H9 (cell line): ENCODE data around the gene VIPR2. TPM values are rescaled to one million over a fixed set of nuclear protein-coding genes. Genes with fewer than 3 reads are reported as not detected.

Source experiments
- DNase-seq: peaks from one replicate; pipeline ENCODE4 v3.0.0-alpha.2; 2017
- H2AFZ ChIP-seq: one replicate; pipeline ENCODE4 v1.6.1; 2013; ENCODE audit warnings: mild to moderate bottlenecking, low read length, control low read depth, moderate library complexity
- H2AK5ac ChIP-seq: 2 replicates; pipeline ENCODE4 v1.6.1; 2013; ENCODE audit warnings: low read length, control low read depth, mixed read lengths; ENCODE audit not compliant: insufficient read length
- H2BK120ac ChIP-seq: one replicate; pipeline ENCODE4 v1.6.1; 2013; ENCODE audit warnings: low read depth, mild to moderate bottlenecking, low read length, control low read depth, inconsistent platforms; ENCODE audit not compliant: poor library complexity, severe bottlenecking
- H2BK12ac ChIP-seq: 2 replicates; pipeline ENCODE4 v1.6.1; 2013; ENCODE audit warnings: low read length, control low read depth, mixed read lengths, low read depth; ENCODE audit not compliant: insufficient read length
- H2BK15ac ChIP-seq: 2 replicates; pipeline ENCODE4 v1.6.1; 2013; ENCODE audit warnings: low read depth, low read length, control low read depth
- H2BK20ac ChIP-seq: one replicate; pipeline ENCODE4 v1.6.1; 2013; ENCODE audit warnings: low read depth, mild to moderate bottlenecking, low read length, control low read depth, inconsistent platforms; ENCODE audit not compliant: poor library complexity, severe bottlenecking
- H2BK5ac ChIP-seq: 2 replicates; pipeline ENCODE4 v1.6.1; 2013; ENCODE audit warnings: low read length, control low read depth, mixed read lengths; ENCODE audit not compliant: insufficient read length
- H3K14ac ChIP-seq: 2 replicates; pipeline ENCODE4 v1.6.1; 2013; ENCODE audit warnings: low read length, control low read depth; ENCODE audit not compliant: insufficient read depth
- H3K18ac ChIP-seq: 2 replicates; pipeline ENCODE4 v1.6.1; 2013; ENCODE audit warnings: low read depth, mild to moderate bottlenecking, mixed read lengths, low read length, control low read depth; ENCODE audit not compliant: insufficient read length
- H3K23ac ChIP-seq: 2 replicates; pipeline ENCODE4 v1.6.1; 2013; ENCODE audit warnings: low read length, control low read depth, mixed read lengths, low read depth; ENCODE audit not compliant: insufficient read length
- H3K23me2 ChIP-seq: 2 replicates; pipeline ENCODE4 v1.6.1; 2013; ENCODE audit warnings: low read depth, mild to moderate bottlenecking, mixed read lengths, low read length, control low read depth; ENCODE audit not compliant: insufficient read length, poor library complexity, severe bottlenecking
- H3K27ac ChIP-seq: 2 replicates; pipeline ENCODE4 v1.5.1; 2013; ENCODE audit warnings: low read length, control low read depth, mixed read lengths, low read depth; ENCODE audit not compliant: insufficient read length
- H3K27me3 ChIP-seq: 2 replicates; pipeline ENCODE4 v1.6.1; 2013; ENCODE audit warnings: low read length, control low read depth, inconsistent platforms; ENCODE audit not compliant: insufficient read depth
- H3K4ac ChIP-seq: 2 replicates; pipeline ENCODE4 v1.6.1; 2013; ENCODE audit warnings: low read depth, mild to moderate bottlenecking, control low read depth, inconsistent platforms, low read length, moderate library complexity
- H3K4me1 ChIP-seq: 2 replicates; pipeline ENCODE4 v1.6.1; 2013; ENCODE audit warnings: low read length, control low read depth, inconsistent platforms; ENCODE audit not compliant: insufficient read depth
- H3K4me2 ChIP-seq: 2 replicates; pipeline ENCODE4 v1.6.1; 2013; ENCODE audit warnings: low read length, control low read depth, mixed read lengths; ENCODE audit not compliant: insufficient read length, insufficient read depth
- H3K56ac ChIP-seq: 2 replicates; pipeline ENCODE4 v1.6.1; 2013; ENCODE audit warnings: low read depth, mild to moderate bottlenecking, mixed read lengths, low read length, control low read depth; ENCODE audit not compliant: insufficient read length
- H3K79me1 ChIP-seq: 2 replicates; pipeline ENCODE4 v1.6.1; 2013; ENCODE audit warnings: low read depth, mild to moderate bottlenecking, moderate library complexity, low read length, control low read depth, inconsistent platforms; ENCODE audit not compliant: insufficient read depth, poor library complexity, severe bottlenecking
- H3K79me2 ChIP-seq: 2 replicates; pipeline ENCODE4 v1.6.1; 2013; ENCODE audit warnings: low read length, control low read depth, inconsistent platforms; ENCODE audit not compliant: insufficient read depth
- H3K9ac ChIP-seq: 2 replicates; pipeline ENCODE4 v1.6.1; 2013; ENCODE audit warnings: low read length, control low read depth, mixed read lengths; ENCODE audit not compliant: insufficient read length; ENCODE audit errors: extremely low read depth
- H3K9me3 ChIP-seq: one replicate; pipeline ENCODE4 v1.6.1; 2013; ENCODE audit warnings: low read depth, low read length, inconsistent platforms; ENCODE audit not compliant: control insufficient read depth
- H3T11ph ChIP-seq: one replicate; pipeline ENCODE4 v1.6.1; 2013; ENCODE audit warnings: mild to moderate bottlenecking, low read length, control low read depth, inconsistent platforms
- H4K20me1 ChIP-seq: one replicate; pipeline ENCODE4 v1.6.1; 2013; ENCODE audit not compliant: control insufficient read depth, insufficient read length, insufficient read depth
- H4K5ac ChIP-seq: 2 replicates; pipeline ENCODE4 v1.6.1; 2013; ENCODE audit warnings: low read depth, mild to moderate bottlenecking, mixed read lengths, low read length, control low read depth; ENCODE audit not compliant: insufficient read length
- H4K8ac ChIP-seq: replicated peaks from 2 replicates; pipeline ENCODE4 v1.6.1; 2013; ENCODE audit warnings: low read length, control low read depth, mixed read lengths, low read depth; ENCODE audit not compliant: insufficient read length
- H4K91ac ChIP-seq: 2 replicates; pipeline ENCODE4 v1.6.1; 2013; ENCODE audit warnings: low read depth, mild to moderate bottlenecking, moderate library complexity, mixed read lengths, low read length, control low read depth; ENCODE audit not compliant: insufficient read length
- H3K27ac Mint-ChIP-seq, 3 experiments: 2 replicates in 2 of 3; 3 replicates in 1 of 3; pipeline ENCODE4 v1.8.0; 2020 to 2021; ENCODE audit warnings: mixed read lengths in 3 of 3, mild to moderate bottlenecking in 1 of 3, moderate library complexity in 1 of 3
- H3K27me3 Mint-ChIP-seq: 2 replicates; pipeline ENCODE4 v1.8.0; 2021; ENCODE audit warnings: low read depth, mild to moderate bottlenecking, moderate library complexity, mixed read lengths
- H3K36me3 Mint-ChIP-seq, 3 experiments: 2 replicates in 2 of 3; 3 replicates in 1 of 3; pipeline ENCODE4 v1.8.0; 2020 to 2021; ENCODE audit warnings: low read depth in 3 of 3, mixed read lengths in 3 of 3; ENCODE audit not compliant: insufficient read depth in 1 of 3
- H3K4me1 Mint-ChIP-seq, 2 experiments: 2 replicates each; pipeline ENCODE4 v1.8.0; 2020; ENCODE audit warnings: mixed read lengths in 2 of 2
- H3K4me3 Mint-ChIP-seq, 2 experiments: 2 replicates in 1 of 2; 3 replicates in 1 of 2; pipeline ENCODE4 v1.8.0; 2020 to 2021; ENCODE audit warnings: mild to moderate bottlenecking in 2 of 2, mixed read lengths in 2 of 2, moderate library complexity in 1 of 2
- H3K9me3 Mint-ChIP-seq, 2 experiments: 2 replicates in 1 of 2; 3 replicates in 1 of 2; pipeline ENCODE4 v1.8.0; 2020; ENCODE audit warnings: mild to moderate bottlenecking in 2 of 2, mixed read lengths in 2 of 2, moderate library complexity in 1 of 2
- WGBS: extraction: QIAGEN DNeasy Blood & Tissue Kit; methylation state at CpG from one replicate; pipeline ENCODE4 v1.1.7; 2013; ENCODE audit warnings: missing lambda C conversion rate, low lambda C conversion rate, mixed read lengths; ENCODE audit not compliant: insufficient read length; ENCODE audit errors: extremely low coverage; 5-methylcytosine and 5-hydroxymethylcytosine counted together
- total RNA-seq: library from RNA; stranded (reverse); gene quantifications from 2 replicates; pipeline ENCODE4 v1.2.1, GENCODE V29; 2021
- TF ChIP-seq, protein P1 (sequence below): fragments of 200-600 bp; sonication (generic); conservative IDR thresholded peaks from 3 replicates; pipeline ENCODE4 v1.8.0; 2021; ENCODE audit warnings: antibody characterized with exemption, mild to moderate bottlenecking

Gene VIPR2
- total RNA-seq, 1 experiment from 2014 or later, result 1.6 TPM

DNA sequence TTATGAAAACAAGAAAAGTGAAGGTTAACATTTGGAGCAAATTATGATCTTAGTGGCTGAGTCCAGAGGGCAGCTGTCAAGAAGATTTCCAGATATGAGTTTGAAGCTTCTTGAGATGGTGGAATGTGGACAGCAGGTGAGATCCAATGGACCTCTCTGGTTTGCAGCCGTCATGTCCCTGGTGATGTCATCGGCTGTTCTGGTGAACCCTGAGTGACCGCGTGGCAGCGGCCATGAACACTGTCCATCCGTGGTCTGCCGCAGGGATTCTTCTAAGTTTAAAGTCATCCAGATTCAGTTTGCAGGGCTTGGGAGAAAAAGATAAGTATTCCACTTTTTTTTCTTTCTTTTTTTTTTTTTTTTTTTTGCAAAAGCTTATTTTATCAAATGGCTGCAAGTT, 15.8 kb upstream of the VIPR2 start:
- H4K91ac ChIP-seq, result no peak overlapping the region
- H3K27ac Mint-ChIP-seq, result no peak overlapping the region
- TF ChIP-seq, protein P1, sequence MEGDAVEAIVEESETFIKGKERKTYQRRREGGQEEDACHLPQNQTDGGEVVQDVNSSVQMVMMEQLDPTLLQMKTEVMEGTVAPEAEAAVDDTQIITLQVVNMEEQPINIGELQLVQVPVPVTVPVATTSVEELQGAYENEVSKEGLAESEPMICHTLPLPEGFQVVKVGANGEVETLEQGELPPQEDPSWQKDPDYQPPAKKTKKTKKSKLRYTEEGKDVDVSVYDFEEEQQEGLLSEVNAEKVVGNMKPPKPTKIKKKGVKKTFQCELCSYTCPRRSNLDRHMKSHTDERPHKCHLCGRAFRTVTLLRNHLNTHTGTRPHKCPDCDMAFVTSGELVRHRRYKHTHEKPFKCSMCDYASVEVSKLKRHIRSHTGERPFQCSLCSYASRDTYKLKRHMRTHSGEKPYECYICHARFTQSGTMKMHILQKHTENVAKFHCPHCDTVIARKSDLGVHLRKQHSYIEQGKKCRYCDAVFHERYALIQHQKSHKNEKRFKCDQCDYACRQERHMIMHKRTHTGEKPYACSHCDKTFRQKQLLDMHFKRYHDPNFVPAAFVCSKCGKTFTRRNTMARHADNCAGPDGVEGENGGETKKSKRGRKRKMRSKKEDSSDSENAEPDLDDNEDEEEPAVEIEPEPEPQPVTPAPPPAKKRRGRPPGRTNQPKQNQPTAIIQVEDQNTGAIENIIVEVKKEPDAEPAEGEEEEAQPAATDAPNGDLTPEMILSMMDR, result no peak

More for the DNA sequence above, 15.8 kb upstream of the VIPR2 start:
- H3K4me3 Mint-ChIP-seq, result no peak overlapping the region
- WGBS, result no CpG with 5 or more reads among the region's 7 CpGs
- Histone ChIP-seq H3K27me3 (no peaks in the 10 kb centered on the region), H3K4me2 (no peak overlapping the region), H3K9ac (no peak overlapping the region), H3K4me1 (no peaks in the 10 kb centered on the region), H3K14ac (no peak overlapping the region), H2AFZ (no peak overlapping the region), H2BK12ac (no peak overlapping the region), H2BK20ac (no peak overlapping the region), H3K27ac (no peak overlapping the region), H2BK120ac (no peak overlapping the region), H2AK5ac (no peak overlapping the region), H2BK15ac (no peak overlapping the region), H3K79me1 (no peaks in the 10 kb centered on the region), H4K20me1 (no peaks in the 10 kb centered on the region), H3K4ac (no peak overlapping the region), H3K9me3 (no peaks in the 10 kb centered on the region), H3K23me2 (no peaks in the 10 kb centered on the region), H3K18ac (no peak overlapping the region), H4K8ac (no peak overlapping the region), H3K56ac (no peak overlapping the region), H4K5ac (no peak overlapping the region), H2BK5ac (no peak overlapping the region), H3K23ac (no peak overlapping the region), H3K79me2 (no peaks in the 10 kb centered on the region; the same call in 1 of the 2 replicates), H3T11ph (no peak overlapping the region)
- peaks cover 0 to 29% of the 10 kb centered on the region in 2 experiments; a peak in 2 of 5 replicates for H3K9me3 Mint-ChIP-seq
- no peak for DNase-seq
- H3K27me3 Mint-ChIP-seq, result peaks cover 8% of the 10 kb centered on the region
- H3K36me3 Mint-ChIP-seq, result no peaks in the 10 kb centered on the region
- no peaks in the 10 kb centered on the region for H3K4me1 Mint-ChIP-seq
